K562 (cell line): Measurements from ENCODE around the gene GOLIM4. TPM values are rescaled to one million over a fixed set of nuclear protein-coding genes. Genes with fewer than 3 reads are reported as not detected.

Experiments
- CCNT2 ChIP-seq: IDR thresholded peaks from 2 replicates; pipeline ENCODE4 v1.6.1; 2011; ENCODE audit warnings: borderline replicate concordance, low read depth, mild to moderate bottlenecking, moderate library complexity, mixed read lengths, low read length; ENCODE audit not compliant: insufficient read length; ENCODE audit errors: extremely low read depth
- E4F1 ChIP-seq: fragments of 250-450 bp; sonication (Bioruptor Pico); IDR thresholded peaks from 2 replicates; pipeline ENCODE4 v1.5.0; 2021; ENCODE audit warnings: mild to moderate bottlenecking, borderline replicate concordance
- KLF16 ChIP-seq: IDR thresholded peaks from 2 replicates; pipeline ENCODE4 v1.6.1; 2016; ENCODE audit warnings: antibody characterized with exemption
- NRF1 ChIP-seq, 2 experiments: fragments of 450-650 bp; IDR thresholded peaks in 1 of 2; conservative IDR thresholded peaks in 1 of 2; 2 replicates each; pipeline ENCODE4 v1.6.1; 2014; ENCODE audit warnings: mild to moderate bottlenecking in 2 of 2
- RFX5 ChIP-seq: IDR thresholded peaks from 2 replicates; pipeline ENCODE4 v1.6.1; 2011; ENCODE audit warnings: low read depth, mild to moderate bottlenecking, improper control_type of control experiment, low read length
- STAT6 ChIP-seq: sonication (generic); formaldehyde crosslinking; IDR thresholded peaks from 2 replicates; pipeline ENCODE4 v1.8.1; 2023; ENCODE audit warnings: mild to moderate bottlenecking, missing genetic modification reagents
- ZKSCAN3 ChIP-seq: fragments of 250-450 bp; sonication (Bioruptor Pico); IDR thresholded peaks from 2 replicates; pipeline ENCODE4 v1.4.0; 2020
- polyA plus RNA-seq, 8 experiments: library from polyadenylated mRNA; depleted of rRNA in 4 of 8; stranded (reverse) in 5 of 8; unstranded in 3 of 8; fragments of >200 nt; fragmentation: Nextera tagmentation in 2 of 8; fragmentation: Illumina TruSeq in 1 of 8; extraction: Ambion mirVana in 2 of 8; extraction: Trizol in 1 of 8; gene quantifications; 2 replicates each; pipeline versions ENCODE4 v1.2.1 to v1.2.3, GENCODE V29; 2011 to 2014; ENCODE audit warnings: inconsistent platforms in 1 of 8, missing spikeins in 1 of 8
- total RNA-seq, 7 experiments: library from RNA; depleted of rRNA in 6 of 7; stranded (reverse); fragments of >200 nt in 6 of 7; fragmentation: Illumina TruSeq in 2 of 7; extraction: Trizol in 2 of 7; gene quantifications; 2 replicates each; pipeline versions ENCODE4 v1.2.1 to v1.2.3, GENCODE V29; 2011 to 2021; ENCODE audit warnings: low replicate concordance in 1 of 7
- TF ChIP-seq, protein P1 (sequence below): fragments of 450-650 bp; IDR thresholded peaks from 2 replicates; pipeline ENCODE4 v1.6.1; 2016; ENCODE audit warnings: low read depth
- TF ChIP-seq, protein P2 (sequence below): fragments of 250-450 bp; sonication (Bioruptor Pico); IDR thresholded peaks from 2 replicates; pipeline ENCODE4 v1.5.0; 2021; ENCODE audit warnings: mild to moderate bottlenecking, moderate library complexity

The GOLIM4 gene
- total and polyA plus RNA-seq, 9 of the 15 experiments (the other 6 are each of a cell fraction or from before 2014, with no cell fraction given): 9.3 to 39.4 (median 31.0) TPM

DNA sequence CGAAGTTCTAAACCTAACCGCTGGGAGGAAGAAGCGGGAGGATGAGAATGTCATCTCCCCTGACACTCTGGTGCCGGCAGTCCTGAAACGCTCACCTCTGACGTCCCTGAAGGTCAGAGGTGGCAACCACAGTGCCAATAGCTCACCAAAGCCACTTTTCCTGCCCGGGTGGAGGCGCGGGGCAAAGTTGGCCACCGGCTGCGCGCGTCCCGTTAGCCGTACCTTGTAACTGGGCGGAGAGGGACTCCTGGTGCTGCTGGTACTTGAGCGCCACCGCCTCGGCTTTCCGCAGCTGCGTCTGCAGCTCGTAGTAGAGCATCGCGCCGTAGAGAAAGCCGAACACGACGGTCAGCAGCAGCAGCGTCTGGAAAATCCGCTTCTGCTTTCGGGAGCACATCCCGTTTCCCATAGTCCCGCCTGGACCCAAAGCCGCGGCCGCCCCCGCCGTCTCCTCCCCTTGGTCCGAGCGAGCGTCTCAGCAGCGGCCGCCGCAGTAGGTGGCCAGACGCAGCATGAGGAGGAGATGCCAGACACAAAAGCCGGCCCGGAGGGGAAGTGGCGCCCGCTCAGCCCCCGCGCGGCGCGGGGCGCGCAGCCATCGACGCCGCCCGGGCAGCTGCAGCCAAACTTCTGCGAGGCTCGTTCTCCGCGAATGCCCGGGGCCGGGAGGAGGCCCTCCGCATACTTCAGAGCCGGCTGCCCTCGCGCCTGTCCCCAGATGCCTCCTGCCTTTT lies 680 bp downstream of the GOLIM4 start (continued):
- TF ChIP-seq NRF1 (conservative IDR thresholded peaks at IDR 0.05 in 1 of 2, IDR thresholded peaks at IDR 0.05 in 1 of 2) (peak; percentile 67 to 71), KLF16 (no peak), ZKSCAN3 (CRISPR knock-in tag) (no peak), CCNT2 (peak; percentile 30), E4F1 (CRISPR knock-in tag) (no peak), STAT6 (CRISPR knock-in tag) (0 out of 2 replicates have a peak, but pooled peaks have one; percentile 59), RFX5 (no peak)
- TF ChIP-seq, protein P1, sequence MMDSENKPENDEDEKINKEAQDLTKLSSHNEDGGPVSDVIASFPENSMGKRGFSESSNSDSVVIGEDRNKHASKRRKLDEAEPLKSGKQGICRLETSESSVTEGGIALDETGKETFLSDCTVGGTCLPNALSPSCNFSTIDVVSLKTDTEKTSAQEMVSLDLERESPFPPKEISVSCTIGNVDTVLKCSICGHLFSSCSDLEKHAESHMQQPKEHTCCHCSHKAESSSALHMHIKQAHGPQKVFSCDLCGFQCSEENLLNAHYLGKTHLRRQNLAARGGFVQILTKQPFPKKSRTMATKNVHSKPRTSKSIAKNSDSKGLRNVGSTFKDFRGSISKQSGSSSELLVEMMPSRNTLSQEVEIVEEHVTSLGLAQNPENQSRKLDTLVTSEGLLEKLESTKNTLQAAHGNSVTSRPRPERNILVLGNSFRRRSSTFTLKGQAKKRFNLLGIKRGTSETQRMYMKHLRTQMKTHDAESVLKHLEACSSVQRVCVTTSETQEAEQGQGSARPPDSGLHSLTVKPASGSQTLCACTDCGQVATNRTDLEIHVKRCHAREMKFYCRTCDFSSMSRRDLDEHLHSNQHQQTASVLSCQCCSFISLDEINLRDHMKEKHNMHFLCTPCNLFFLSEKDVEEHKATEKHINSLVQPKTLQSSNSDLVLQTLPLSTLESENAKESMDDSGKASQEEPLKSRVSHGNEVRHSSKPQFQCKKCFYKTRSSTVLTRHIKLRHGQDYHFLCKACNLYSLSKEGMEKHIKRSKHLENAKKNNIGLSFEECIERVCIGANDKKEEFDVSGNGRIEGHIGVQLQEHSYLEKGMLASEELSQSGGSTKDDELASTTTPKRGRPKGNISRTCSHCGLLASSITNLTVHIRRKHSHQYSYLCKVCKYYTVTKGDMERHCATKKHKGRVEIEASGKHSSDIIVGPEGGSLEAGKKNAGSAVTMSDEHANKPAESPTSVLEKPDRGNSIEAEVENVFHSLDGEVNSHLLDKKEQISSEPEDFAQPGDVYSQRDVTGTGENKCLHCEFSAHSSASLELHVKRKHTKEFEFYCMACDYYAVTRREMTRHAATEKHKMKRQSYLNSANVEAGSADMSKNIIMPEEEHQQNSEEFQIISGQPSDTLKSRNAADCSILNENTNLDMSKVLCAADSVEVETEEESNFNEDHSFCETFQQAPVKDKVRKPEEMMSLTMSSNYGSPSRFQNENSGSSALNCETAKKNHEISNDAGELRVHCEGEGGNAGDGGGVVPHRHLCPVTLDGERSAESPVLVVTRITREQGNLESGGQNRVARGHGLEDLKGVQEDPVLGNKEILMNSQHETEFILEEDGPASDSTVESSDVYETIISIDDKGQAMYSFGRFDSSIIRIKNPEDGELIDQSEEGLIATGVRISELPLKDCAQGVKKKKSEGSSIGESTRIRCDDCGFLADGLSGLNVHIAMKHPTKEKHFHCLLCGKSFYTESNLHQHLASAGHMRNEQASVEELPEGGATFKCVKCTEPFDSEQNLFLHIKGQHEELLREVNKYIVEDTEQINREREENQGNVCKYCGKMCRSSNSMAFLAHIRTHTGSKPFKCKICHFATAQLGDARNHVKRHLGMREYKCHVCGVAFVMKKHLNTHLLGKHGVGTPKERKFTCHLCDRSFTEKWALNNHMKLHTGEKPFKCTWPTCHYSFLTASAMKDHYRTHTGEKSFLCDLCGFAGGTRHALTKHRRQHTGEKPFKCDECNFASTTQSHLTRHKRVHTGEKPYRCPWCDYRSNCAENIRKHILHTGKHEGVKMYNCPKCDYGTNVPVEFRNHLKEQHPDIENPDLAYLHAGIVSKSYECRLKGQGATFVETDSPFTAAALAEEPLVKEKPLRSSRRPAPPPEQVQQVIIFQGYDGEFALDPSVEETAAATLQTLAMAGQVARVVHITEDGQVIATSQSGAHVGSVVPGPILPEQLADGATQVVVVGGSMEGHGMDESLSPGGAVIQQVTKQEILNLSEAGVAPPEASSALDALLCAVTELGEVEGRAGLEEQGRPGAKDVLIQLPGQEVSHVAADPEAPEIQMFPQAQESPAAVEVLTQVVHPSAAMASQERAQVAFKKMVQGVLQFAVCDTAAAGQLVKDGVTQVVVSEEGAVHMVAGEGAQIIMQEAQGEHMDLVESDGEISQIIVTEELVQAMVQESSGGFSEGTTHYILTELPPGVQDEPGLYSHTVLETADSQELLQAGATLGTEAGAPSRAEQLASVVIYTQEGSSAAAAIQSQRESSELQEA: no peak
- TF ChIP-seq, protein P2, sequence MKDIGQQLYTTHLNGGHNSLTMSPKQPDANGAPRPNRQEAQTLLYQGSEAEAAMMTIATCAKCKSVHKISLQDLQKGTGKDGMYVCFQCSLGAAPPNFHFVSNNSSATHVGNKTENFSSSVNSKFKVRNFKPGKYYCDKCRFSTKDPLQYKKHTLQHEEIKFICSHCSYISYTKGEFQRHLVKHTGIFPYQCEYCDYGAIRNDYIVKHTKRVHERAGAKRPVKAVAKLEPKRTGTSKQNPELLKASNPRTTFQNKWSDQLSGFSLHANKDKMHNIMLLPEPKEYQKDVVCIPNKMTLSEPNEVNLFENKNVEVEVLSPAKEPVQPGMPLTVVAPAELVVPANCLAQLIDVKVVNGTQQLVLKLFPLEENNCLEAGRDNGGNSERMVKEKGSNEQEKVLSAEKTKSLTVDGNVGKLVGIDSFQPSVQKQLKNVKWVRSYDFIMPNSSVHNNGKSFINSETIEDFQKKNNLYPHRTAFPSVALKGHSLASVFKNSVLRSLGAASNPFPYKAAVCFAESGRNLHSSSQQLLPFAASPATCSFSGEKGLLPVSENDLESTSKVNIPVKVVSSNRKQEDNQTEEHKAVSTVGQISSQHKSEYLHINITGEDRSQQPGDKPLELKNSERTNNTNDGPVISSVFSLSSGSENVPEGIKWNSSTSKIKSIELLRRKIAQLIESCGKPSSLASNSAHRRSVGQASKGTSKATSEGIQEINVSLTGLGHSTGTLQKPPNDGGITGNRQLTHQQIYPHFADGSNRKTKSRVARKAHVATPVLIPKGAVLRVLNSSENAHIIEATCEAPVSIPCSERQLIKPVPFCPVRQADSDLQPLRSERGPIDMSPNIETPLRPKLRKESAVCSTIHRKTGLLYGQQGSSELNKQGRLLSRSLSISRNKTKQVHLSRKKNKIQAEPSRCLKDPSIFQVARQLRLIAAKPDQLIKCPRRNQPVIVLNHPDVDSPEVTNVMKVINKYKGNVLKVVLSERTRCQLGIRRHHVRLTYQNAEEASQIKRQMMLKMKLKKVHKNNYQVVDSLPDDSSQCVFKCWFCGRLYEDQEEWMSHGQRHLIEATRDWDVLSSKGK (CRISPR knock-in tag): no peak
